Stimulated activated CD8-positive, alpha-beta memory T cell treated with anti-CD3 and anti-CD28 coated beads, Interleukin-4, amount 100 ng/mL, for 48 hours (primary cell): ENCODE results near the gene SNAP91.
A peak's percentile ranks its signal among the peaks of the same experiment; 100 is the strongest.

Experiments used
- DNase-seq: peaks from one replicate; pipeline ENCODE4 v3.0.0-alpha.2; 2020

Gene SNAP91

DNA sequence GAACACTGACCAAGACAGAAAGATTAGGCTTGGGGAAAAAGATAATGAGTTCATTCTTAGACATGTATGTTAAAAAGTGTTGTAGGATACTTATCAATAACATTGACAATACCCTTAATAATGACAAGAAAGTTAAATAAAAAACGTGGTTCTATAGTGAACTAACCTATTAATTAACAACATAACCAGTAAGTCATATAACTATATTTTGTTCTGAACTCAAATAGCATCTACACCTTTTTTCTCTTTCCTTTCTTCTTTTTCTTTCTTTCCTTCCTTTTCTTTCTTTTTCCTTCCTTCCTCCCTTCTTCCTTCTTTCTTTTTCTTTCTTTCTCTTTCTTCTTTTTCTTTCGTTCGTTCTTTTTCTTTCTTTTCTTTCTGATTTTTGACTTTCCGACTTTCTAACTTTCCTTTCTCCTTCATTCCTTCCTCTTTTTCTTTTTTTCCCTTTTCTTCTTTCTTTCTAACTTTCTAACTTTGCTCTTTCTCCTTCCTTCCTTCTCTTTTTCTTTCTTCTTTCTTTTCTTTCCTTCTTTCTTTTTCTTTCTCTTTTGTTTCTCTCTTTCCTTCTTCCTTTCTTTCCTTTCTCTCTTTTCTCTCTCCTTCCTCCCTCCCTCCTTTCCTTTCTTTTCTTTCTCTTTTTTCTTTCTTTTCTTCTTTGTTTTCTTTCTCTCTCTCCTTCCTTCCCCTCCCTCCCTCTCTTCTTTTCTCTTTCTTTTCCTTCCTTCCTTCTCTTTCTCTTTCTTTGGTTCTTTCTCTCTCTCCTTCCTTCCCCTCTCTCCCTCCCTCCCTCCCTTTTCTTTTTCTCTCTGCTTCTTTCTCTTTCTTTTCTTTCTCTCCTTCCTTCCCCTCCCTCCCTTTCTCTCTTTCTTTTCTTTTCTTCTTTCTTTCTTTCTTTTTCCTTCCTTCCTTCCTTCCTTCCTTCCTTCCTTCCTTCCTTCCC lies 172.0 kb downstream of the SNAP91 start:
- no peak for DNase-seq

DNA sequence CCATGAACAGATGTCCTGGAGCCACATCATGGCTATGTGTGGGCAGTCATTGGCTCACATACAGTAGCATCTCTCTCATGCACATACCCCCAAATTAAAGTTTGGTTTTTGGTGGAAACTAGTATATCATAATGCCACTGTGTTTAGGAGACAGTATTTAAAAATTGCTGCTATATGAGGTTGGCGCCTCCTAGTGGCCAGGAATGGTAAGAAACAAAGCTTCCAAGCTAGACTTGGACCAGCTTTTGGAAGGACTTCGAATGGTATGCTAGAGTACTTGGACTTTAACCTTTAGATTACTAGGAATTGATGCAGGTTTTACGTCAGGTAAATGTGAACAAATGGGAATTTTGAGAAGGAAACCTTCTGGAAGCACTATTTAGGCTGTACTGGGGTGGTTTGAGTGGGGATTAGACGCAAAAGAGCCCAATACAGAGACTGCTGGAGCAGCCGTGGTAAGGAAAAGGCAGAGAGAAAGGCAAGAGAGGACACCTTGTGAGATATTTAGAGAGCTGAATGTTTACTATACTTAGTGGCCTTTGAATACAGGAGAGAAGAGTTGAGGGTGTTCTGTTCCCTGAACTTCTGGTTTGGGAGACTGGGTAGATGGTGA lies 172.8 kb downstream of the SNAP91 start:
- peak; percentile 78 for DNase-seq

- no peak for DNase-seq
Observed at GRCh38 chr6:83518816-83519480, 190.0 kb downstream of the SNAP91 start.

GRCh38 chr6:83517500-83517899 lies 191.4 kb downstream of the SNAP91 start:
- no peak for DNase-seq

GRCh38 chr6:83514866-83515466 lies 193.9 kb downstream of the SNAP91 start:
- no peak for DNase-seq

- DNase-seq, result no peak
Observed at GRCh38 chr6:83514466-83514865, 194.4 kb downstream of the SNAP91 start.

GRCh38 chr6:83511901-83512681 lies 196.8 kb downstream of the SNAP91 start, which contains the start of gene PRSS35:
PRSS35 (plus strand) TSS chr6:83512534; CDS start chr6:83523442, 10,908 bp downstream.
- DNase-seq, result peak; percentile 43

DNA sequence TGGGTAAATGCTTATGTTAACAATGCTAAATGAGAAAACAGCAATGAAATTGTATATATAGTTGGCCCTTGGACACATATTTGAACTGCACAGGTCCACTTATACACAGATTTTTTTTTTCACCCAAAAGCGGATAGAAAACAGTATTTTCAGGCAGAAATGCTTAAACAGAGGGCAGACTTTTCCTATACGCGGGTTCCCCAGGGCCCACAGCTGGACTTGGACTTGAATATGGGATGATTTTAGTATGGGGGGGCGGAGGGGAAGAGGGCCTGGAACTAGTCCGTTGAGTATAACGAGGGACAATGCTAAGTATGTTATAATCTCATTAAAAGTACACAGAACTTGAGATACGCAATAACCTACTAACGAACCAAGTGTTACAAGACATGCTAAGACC lies 197.6 kb downstream of the SNAP91 start:
- no peak for DNase-seq

- no peak for DNase-seq
Observed at GRCh38 chr6:83510791-83511190, 198.1 kb downstream of the SNAP91 start.

GRCh38 chr6:83509441-83509840 lies 199.5 kb downstream of the SNAP91 start:
- no peak for DNase-seq

DNA sequence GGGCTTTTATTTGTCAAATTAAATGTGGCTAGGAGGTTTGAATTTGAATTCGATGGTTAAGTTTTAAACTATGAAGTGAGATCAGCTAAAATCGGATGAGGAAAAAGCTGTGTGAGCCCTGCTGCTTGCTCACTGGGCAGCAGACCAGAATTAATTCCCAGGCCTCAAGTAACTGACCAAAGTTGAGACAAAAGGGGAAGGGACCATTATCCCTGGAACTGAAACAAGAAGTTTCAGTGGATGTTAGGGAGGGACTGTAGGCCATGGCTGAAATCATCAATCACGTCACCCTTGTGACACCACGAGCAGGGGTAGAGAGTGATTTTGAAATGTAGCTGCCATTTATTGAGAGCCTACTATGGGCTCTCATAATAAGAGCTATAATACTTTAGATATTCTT lies 203.5 kb downstream of the SNAP91 start:
- no peak for DNase-seq
